ENCODE data around the gene ACTC1. TPM values are rescaled to one million over a fixed set of nuclear protein-coding genes. Genes with fewer than 3 reads are reported as not detected.

The ACTC1 gene
- polyA plus RNA-seq, 6 donors from 2014 or later: not detected

DNA sequence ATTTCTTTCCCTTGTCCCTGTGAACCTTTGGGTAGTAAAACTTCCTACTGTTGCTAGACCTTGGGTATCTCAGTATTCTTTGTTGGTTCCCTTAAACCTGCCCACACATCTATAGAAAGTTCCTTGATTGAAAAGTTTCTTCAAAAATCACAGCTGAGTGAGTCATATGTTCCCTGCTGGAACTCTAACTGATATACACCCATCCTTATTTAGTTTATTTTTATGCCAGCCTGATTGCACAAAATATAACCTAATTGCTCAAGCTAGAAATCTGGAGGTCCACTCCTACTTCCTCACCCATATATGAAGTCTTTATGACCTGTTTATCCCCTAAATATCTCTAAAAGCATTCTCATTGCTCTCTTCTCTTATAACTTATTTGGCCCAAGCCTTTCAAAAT lies 26.8 kb downstream of the ACTC1 start:
- Mint-ChIP-seq H3K27me3 (peaks cover 22 to 33% (median 29%) of the 10 kb centered on the region in 3 donors), H3K4me3 (no peak overlapping the region), H3K27ac (no peak overlapping the region), H3K4me1 (no peaks in the 10 kb centered on the region), H3K36me3 (no peaks in the 10 kb centered on the region), H3K9me3 (peaks cover 0 to 2% (median 0%) of the 10 kb centered on the region in 7 donors)
- DNase-seq (no peak), ATAC-seq (ENCODE audit: low read depth in 2 of 2) (no peak)

DNA sequence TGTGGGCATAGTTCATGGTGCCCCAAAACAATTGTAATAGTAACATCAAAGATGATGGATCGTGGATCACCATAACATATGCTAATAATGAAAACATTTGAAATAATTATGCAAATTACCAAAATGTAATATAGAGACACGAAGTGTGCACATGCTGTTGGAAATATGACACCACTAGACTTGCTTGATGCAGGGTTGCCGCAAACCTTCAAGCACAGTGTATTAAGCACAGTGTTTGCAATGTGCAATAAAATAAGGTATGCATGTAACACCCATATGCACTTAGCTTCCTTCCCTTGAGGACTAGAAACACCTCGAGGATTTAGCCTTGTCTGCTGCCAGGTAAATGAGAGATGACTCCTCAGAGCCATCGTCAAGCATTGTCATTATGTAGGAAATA lies 29.6 kb downstream of the ACTC1 start:
- no peak overlapping the region for H3K27ac Mint-ChIP-seq
- no peaks in the 10 kb centered on the region for H3K4me1 Mint-ChIP-seq
- DNase-seq (no peak), ATAC-seq (ENCODE audit: low read depth in 2 of 2) (no peak)
- no peak overlapping the region for H3K4me3 Mint-ChIP-seq
- peaks cover 16 to 25% (median 23%) of the 10 kb centered on the region in 3 donors for H3K27me3 Mint-ChIP-seq
- H3K9me3 Mint-ChIP-seq: no peaks in the 10 kb centered on the region
- no peaks in the 10 kb centered on the region for H3K36me3 Mint-ChIP-seq

- no peak for ATAC-seq (ENCODE audit: low read depth in 2 of 2)
- Mint-ChIP-seq H3K27ac (no peak overlapping the region), H3K9me3 (no peaks in the 10 kb centered on the region), H3K4me3 (no peak overlapping the region), H3K4me1 (no peaks in the 10 kb centered on the region), H3K27me3 (peaks cover 33 to 52% (median 50%) of the 10 kb centered on the region in 3 donors), H3K36me3 (no peaks in the 10 kb centered on the region)
- DNase-seq: no peak
Observed at GRCh38 chr15:34760909-34761308, 34.4 kb downstream of the ACTC1 start.

DNA sequence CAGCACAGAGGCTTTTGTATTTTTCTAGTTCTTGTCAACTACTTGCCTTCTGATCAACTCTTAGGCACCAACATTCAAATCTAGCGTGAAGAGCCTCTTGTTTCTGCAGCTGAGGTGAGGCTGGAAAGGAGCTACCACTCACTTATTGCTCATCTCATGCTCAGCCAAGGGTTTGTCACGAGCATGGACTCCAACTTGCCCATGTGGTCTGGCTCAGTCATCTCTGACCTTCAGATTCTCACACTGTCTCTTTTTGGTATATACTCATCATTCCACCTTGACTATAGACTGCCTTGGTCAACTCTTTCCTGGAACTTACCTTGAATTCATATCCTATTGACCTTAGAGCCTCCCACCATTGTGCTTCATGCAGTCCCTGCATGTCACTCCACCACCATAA lies 35.4 kb downstream of the ACTC1 start:
- peaks cover 37 to 60% (median 59%) of the 10 kb centered on the region in 3 donors for H3K27me3 Mint-ChIP-seq
- H3K27ac Mint-ChIP-seq: no peak overlapping the region
- H3K4me1 Mint-ChIP-seq: peaks cover 0 to 5% (median 0%) of the 10 kb centered on the region in 3 donors

GRCh38 chr15:34759347-34759746 lies 36.0 kb downstream of the ACTC1 start:
- Mint-ChIP-seq H3K4me3 (no peak overlapping the region), H3K36me3 (no peaks in the 10 kb centered on the region), H3K4me1 (peaks cover 0 to 5% (median 0%) of the 10 kb centered on the region in 3 donors), H3K27me3 (peaks cover 37 to 60% (median 60%) of the 10 kb centered on the region in 3 donors), H3K9me3 (no peaks in the 10 kb centered on the region), H3K27ac (no peak overlapping the region)
- no peak for ATAC-seq (ENCODE audit: low read depth in 2 of 2)
- no peak for DNase-seq

More for the DNA sequence above, 35.4 kb downstream of the ACTC1 start:
- H3K9me3 Mint-ChIP-seq: no peaks in the 10 kb centered on the region
- no peaks in the 10 kb centered on the region for H3K36me3 Mint-ChIP-seq
- DNase-seq (no peak), ATAC-seq (ENCODE audit: low read depth in 2 of 2) (no peak)
- H3K4me3 Mint-ChIP-seq: no peak overlapping the region

GRCh38 chr15:34757262-34757661 lies 38.1 kb downstream of the ACTC1 start:
- DNase-seq: no peak
- Mint-ChIP-seq H3K27me3 (peaks cover 49 to 81% (median 79%) of the 10 kb centered on the region in 3 donors), H3K4me1 (peaks cover 4 to 10% (median 5%) of the 10 kb centered on the region in 3 donors), H3K36me3 (peaks cover 0 to 7% of the 10 kb centered on the region in 2 donors), H3K9me3 (peaks cover 0 to 6% (median 0%) of the 10 kb centered on the region in 7 donors), H3K4me3 (no peak overlapping the region), H3K27ac (no peak overlapping the region)
- no peak for ATAC-seq (ENCODE audit: low read depth in 2 of 2)

DNA sequence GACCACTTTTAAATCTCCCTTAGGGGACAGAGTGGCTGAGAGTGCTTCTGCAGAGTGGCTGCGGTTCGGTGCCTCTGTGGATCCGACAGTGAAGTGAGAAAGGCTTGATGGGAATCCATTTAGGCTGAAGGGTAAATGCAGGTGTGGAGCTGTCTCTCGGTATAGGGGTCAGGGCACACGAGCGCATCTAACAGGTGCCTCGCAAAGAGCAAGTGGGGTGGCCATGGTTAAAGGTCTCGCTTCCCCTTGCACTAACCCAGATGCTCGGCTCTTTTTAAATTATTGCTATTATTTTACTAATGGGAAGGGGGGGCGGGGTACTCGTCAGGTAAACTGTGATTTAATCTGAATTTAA lies 40.0 kb downstream of the ACTC1 start:
- DNase-seq (no peak), ATAC-seq (ENCODE audit: low read depth in 2 of 2) (no peak)
- H3K9me3 Mint-ChIP-seq: peaks cover 0 to 6% (median 0%) of the 10 kb centered on the region in 7 donors
- peaks cover 60 to 76% (median 73%) of the 10 kb centered on the region in 3 donors for H3K27me3 Mint-ChIP-seq
- H3K27ac Mint-ChIP-seq: no peak overlapping the region
- H3K4me3 Mint-ChIP-seq: peak overlapping the region in 5 of 8 donors; percentile 23 to 69 (median 40)
- peaks cover 4 to 10% (median 5%) of the 10 kb centered on the region in 3 donors for H3K4me1 Mint-ChIP-seq
- H3K36me3 Mint-ChIP-seq: peaks cover 0 to 7% of the 10 kb centered on the region in 2 donors

GRCh38 chr15:34754674-34755418 lies 40.5 kb downstream of the ACTC1 start, which contains the start of gene GJD2:
GJD2 (minus strand) TSS chr15:34754998; CDS start chr15:34754488, 510 bp downstream.
- ATAC-seq (ENCODE audit: low read depth in 2 of 2): no peak
- H3K36me3 Mint-ChIP-seq: peaks cover 0 to 7% of the 10 kb centered on the region in 2 donors
- peaks cover 0 to 6% (median 0%) of the 10 kb centered on the region in 7 donors for H3K9me3 Mint-ChIP-seq
- H3K27me3 Mint-ChIP-seq: peaks cover 56 to 71% (median 67%) of the 10 kb centered on the region in 3 donors
- peaks cover 4 to 10% (median 5%) of the 10 kb centered on the region in 3 donors for H3K4me1 Mint-ChIP-seq
- H3K4me3 Mint-ChIP-seq: peak within 1 kb of the TSS in 6 of 8 donors; percentile 25 to 78 (median 64)
- no peak for DNase-seq
- H3K27ac Mint-ChIP-seq: no peak within 1 kb of the TSS

GRCh38 chr15:34754171-34754601 lies 41.2 kb downstream of the ACTC1 start:
- peaks cover 0 to 6% (median 0%) of the 10 kb centered on the region in 7 donors for H3K9me3 Mint-ChIP-seq
- ATAC-seq (ENCODE audit: low read depth in 2 of 2) (no peak), DNase-seq (no peak)
- peaks cover 4 to 10% (median 5%) of the 10 kb centered on the region in 3 donors for H3K4me1 Mint-ChIP-seq
- H3K36me3 Mint-ChIP-seq: peaks cover 0 to 7% of the 10 kb centered on the region in 2 donors
- peak overlapping the region in 5 of 8 donors; percentile 25 to 78 (median 64) for H3K4me3 Mint-ChIP-seq
- H3K27ac Mint-ChIP-seq: no peak overlapping the region
- peaks cover 49 to 64% (median 62%) of the 10 kb centered on the region in 3 donors for H3K27me3 Mint-ChIP-seq

GRCh38 chr15:34753236-34753894 lies 42.0 kb downstream of the ACTC1 start:
- H3K27me3 Mint-ChIP-seq: peaks cover 46 to 61% (median 60%) of the 10 kb centered on the region in 3 donors
- peak overlapping the region in 1 of 8 donors; percentile 64 for H3K4me3 Mint-ChIP-seq
- no peak overlapping the region for H3K27ac Mint-ChIP-seq
- H3K4me1 Mint-ChIP-seq: peaks cover 4 to 10% (median 5%) of the 10 kb centered on the region in 3 donors
- H3K36me3 Mint-ChIP-seq: peaks cover 0 to 7% of the 10 kb centered on the region in 2 donors
- DNase-seq (no peak), ATAC-seq (ENCODE audit: low read depth in 2 of 2) (no peak)
- peaks cover 0 to 6% (median 0%) of the 10 kb centered on the region in 7 donors for H3K9me3 Mint-ChIP-seq

- Mint-ChIP-seq H3K4me1 (peaks cover 4 to 5% (median 4%) of the 10 kb centered on the region in 3 donors), H3K9me3 (peaks cover 0 to 10% (median 0%) of the 10 kb centered on the region in 7 donors), H3K27me3 (peaks cover 44 to 55% (median 54%) of the 10 kb centered on the region in 3 donors), H3K4me3 (no peak overlapping the region), H3K27ac (no peak overlapping the region), H3K36me3 (peaks cover 0 to 7% of the 10 kb centered on the region in 2 donors)
- DNase-seq: no peak
- ATAC-seq (ENCODE audit: low read depth in 2 of 2): no peak
Observed at GRCh38 chr15:34749691-34750090, 45.7 kb downstream of the ACTC1 start.

All from naive B cell (primary cell).